ENCODE results near the gene UBR7.
"Not testable (repeated sequence)": the region's sequence is repeated elsewhere in the genome, so short reads cannot be mapped to it uniquely, and the experiment has no call there.

The UBR7 gene

GRCh38 chr14:93206793-93207467 lies at the start of gene UBR7, which contains the start of gene GON7:
Gene UBR7, plus strand, starts transcription at chr14:93207256. Its CDS starts 36 bp downstream, at chr14:93207292.
Gene GON7, minus strand, starts transcription at chr14:93207065. Its CDS starts 28 bp downstream, at chr14:93207037.
- DNase-seq = peak; percentile 92
- peak; percentile 95 for ATAC-seq

DNA sequence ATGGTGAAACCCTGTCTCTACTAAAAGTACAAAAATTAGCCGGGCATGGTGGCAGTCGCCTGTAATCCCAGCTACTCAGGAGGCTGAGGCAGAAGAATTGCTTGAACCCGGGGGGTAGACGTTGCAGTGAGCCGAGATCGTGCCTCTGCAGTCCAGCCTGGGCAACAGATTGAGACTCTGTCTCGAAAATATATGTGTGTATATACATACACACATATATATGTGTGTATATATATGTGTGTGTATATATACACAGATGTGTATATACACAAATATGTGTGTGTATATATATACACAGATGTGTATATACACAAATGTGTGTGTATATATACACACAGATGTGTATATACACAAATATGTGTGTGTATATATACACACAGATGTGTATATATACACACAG lies 48.7 kb upstream of the UBR7 start:
- not testable (repeated sequence) for ATAC-seq, DNase-seq

DNA sequence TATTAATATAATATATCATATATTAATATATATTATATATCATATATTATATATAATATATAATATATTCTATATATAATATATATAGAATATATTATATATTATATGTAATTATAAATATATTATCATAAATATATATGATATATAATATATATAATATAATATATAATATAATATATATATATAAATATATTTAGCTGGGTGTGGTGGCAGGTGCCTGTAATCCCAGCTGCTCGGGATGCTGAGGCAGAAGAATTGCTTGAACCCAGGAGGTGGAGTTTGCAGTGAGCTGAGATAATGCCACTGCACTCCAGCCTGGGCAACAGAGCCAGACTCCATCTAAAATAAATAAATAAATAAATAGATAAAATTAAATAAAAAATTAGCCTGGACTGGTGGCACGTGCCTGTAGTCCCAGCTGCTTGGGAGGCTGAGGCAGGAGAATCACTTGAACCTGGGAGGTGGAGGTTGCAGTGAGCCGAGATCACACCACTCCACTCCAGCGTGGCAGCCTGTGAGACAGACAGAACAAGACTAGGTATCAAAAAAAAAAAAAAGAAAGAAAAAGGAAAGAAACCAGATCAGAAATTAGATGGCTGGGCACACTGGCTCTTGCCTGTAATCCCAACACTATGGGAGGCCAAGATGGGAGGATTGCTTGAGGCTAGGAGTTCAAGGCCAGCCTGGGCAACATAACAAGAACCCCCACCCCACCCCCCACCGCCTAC lies 47.3 kb upstream of the UBR7 start:
- ATAC-seq, DNase-seq: not testable (repeated sequence)

GRCh38 chr14:93160353-93160801 lies 46.7 kb upstream of the UBR7 start:
- ATAC-seq (no peak), DNase-seq (no peak)

GRCh38 chr14:93161411-93161940 lies 45.6 kb upstream of the UBR7 start:
- DNase-seq = no peak
- ATAC-seq = no peak

DNA sequence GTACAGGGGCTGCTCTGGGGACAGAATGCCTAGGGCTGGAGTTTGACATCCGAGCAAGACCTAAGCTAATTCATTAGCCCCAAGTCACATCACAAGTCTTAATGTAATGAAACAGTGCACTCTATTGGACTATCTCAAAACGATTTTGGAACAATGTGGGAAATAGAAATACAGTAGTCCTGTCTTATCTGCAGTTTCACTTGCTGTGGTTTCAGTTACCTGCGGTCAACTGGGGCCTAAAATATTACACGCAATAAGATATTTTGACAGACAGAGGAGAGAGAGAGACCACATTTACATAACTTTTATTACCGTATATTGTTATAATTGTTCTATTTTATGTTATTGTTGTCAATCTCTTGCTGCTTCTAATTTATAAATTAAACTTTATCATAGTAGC lies 43.5 kb upstream of the UBR7 start:
- DNase-seq = no peak

DNA sequence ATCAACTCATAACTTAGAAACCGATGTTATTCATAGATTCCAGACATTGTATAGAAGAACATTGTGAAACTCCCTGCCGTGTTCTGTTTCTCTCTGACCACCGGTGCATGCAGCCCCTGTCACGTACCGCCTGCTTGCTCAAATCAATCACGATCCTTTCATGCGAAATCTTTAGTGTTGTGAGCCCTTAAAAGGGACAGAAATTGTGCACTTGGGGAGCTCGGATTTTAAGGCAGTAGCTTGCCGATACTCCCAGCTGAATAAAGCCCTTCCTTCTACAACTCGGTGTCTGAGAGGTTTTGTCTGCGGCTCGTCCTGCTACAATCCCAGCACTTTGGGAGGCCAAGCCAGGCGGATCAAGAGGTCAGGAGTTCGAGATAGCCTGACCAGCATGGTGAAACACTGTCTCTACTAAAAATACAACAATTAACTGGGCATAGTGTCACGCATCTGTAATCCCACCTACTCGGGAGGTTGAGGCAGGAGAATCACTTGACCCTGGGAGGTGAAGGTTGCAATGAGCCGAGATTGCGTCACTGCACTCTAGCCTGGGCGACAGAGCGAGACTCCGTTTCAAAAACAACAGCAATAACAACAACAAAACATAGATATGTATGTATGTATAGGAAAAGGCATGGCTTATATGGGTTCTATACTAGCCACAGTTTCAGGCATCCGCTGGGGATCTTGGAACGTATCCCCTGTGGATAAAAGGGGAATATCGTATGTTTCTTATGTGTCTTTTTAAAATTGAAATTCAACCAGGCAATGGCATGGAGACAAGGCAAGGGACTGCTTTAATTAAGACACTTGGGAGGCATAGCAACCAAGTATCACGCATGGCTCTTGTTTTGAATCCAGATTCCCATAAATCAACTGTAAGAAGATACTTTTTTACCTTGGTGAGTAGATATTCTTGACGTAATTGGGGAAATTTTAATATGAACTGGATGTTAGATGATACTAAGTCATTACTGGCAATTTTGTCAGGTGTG lies 41.5 kb upstream of the UBR7 start:
- not testable (repeated sequence) for DNase-seq, ATAC-seq

More for the DNA sequence above, 43.5 kb upstream of the UBR7 start:
- no peak for ATAC-seq

GRCh38 chr14:93168610-93169009 lies 38.4 kb upstream of the UBR7 start:
- not testable (repeated sequence) for DNase-seq, ATAC-seq

- DNase-seq, ATAC-seq: not testable (repeated sequence)
Measured at GRCh38 chr14:93169619-93170018, 37.4 kb upstream of the UBR7 start.

- not testable (repeated sequence) for ATAC-seq, DNase-seq
Measured at GRCh38 chr14:93170141-93170540, 36.9 kb upstream of the UBR7 start.

DNA sequence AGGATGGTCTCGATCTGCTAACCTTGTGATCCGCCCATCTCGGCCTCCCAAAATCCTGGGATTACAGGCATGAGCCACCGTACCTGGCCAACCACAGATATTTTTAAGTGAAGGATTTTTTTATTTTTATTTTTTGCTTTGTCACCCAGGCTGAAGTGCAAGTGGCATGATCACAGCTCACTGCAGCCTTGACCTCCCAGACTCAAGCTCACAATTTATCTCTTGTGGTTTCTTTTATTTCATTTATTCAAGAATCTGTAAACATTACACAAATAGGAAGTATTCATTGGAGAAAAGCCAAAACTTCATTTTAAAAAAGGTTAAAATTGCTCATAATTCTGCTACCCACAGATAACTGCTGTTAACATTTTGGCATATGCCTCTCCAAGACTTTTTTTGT lies 35.7 kb upstream of the UBR7 start:
- DNase-seq (no peak), ATAC-seq (no peak)

GRCh38 chr14:93173943-93174395 lies 33.1 kb upstream of the UBR7 start:
- ATAC-seq (peak; percentile 33), DNase-seq (no peak)

DNA sequence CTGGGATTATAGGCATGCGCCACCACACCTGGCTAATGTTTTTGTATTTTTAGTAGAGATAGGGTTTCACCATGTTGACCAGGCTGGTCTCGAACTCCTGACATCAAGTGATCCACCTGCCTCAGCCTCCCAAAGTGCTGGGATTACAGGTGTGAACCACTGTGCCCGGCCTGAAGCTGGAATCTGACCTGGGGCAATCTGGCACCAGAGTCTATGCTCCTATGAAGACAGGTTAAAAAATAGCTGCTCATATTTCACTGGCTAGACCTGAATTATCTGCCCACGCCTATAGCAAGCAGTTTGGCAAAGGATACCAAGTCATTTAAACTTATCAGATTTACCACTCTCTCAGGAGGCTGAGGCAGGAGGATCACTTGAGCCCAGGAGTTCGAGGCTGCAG lies 32.3 kb upstream of the UBR7 start:
- not testable (repeated sequence) for ATAC-seq

GRCh38 chr14:93175492-93175891 lies 31.6 kb upstream of the UBR7 start:
- no peak for DNase-seq
- no peak for ATAC-seq

More for the DNA sequence above, 32.3 kb upstream of the UBR7 start:
- DNase-seq = not testable (repeated sequence)

DNA sequence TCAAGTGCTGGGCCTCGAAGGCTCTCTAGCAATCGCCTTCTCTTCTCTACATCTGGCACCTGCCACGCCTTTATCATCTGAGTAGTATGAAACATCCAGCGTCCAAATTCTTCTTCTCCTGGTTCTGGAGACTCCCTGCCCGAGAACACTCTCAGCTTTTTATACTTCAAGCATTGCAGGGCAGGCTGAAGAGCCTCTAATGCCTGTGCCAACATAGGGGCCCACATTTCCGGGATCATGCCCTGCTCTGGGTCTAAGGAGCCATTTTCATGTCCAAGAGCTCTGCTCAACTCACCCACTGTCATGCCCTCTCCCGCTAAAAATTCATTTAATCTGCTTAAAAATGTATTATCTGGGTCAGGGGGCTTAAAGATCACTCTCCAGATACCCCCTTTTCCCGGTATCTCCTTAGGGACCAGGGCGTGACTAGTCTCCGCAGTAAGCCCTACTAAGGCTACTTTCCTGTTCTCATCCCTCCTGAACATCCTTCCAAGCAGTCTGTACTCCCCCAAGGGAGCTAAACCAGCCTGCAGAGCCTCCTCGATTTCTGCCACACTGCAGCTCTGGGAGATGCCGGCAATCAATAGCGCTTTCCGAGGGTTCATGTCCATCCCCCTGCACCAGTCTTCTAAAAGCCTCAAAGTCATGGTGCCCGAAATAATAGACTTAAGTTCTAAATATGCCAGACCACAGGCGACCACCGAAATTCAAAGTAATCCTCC lies 23.3 kb upstream of the UBR7 start:
- DNase-seq (no peak), ATAC-seq (no peak)

DNA sequence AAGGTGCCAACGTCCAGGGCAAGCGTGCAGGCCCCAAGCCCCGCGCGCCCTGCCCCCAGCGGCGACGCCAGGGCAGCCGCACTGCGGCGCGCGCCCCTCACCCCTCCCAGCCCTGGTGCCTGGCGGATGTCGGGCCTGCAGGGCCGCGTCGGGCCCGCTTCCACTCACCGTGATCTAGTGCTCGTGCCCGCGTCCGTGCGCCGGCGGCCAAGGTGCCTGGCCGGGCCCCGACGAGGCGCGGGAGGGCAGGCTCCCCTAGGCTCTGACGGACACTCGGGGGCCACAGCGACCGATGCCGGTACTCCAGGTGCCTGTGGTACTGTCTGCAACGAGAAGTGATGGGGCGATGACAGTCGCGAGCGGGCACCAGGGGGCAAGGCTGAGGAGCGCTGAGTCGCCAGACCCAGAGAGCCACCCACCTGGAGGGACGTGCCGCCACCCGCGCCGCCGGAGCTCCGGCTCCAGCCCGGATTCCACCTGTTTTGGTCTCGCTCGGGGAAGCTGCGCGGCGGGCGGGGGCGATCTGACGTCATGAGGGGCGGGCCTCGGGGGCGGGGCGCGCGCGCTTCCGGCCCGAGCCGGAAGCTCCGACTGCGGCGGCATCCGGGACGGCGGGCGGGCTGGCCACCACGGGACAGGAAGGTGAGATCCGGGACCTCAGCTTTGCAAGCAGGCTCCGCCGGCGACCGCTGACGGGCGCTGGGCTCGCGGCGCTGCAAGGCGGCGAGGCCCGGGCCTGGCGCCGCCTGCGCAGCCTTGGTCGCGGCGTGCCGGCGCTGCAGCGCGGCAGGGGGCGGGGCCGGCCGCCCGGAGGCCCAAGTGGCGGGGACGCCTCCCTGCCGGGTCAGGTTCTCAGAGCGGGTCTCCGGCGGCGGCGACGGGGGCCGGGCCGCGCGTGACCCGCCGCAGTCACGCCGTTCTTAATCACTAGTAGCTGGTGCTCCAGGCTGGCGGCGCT lies 22.4 kb upstream of the UBR7 start, which contains the start of the genes LYSET and MOAP1:
Gene LYSET, plus strand, starts transcription at position 927 of the 958 bp plus-strand sequence. CDS start 89 bp downstream, outside the sequence.
Gene MOAP1, minus strand, starts transcription at position 507 of the 958 bp plus-strand sequence. CDS start 655 bp downstream, outside the sequence.
- DNase-seq = peak; percentile 91
- ATAC-seq = peak; percentile 87

DNA sequence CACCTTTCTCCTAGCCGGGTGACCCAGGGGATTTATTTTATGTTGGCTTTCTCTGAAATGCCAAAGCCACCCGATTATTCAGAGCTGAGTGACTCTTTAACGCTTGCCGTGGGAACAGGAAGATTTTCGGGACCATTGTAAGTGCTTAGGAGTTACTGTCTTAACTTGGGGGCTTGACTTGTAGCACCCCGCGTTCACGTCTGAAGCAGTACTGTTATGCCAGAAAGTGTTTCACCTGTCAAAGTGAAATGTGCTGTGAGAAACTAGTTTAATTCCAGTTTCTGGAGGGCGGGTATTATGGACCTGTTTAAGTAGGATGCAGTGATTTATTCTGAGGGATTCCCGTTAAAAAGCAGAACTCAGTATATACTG lies 21.7 kb upstream of the UBR7 start:
- DNase-seq (no peak), ATAC-seq (no peak)

DNA sequence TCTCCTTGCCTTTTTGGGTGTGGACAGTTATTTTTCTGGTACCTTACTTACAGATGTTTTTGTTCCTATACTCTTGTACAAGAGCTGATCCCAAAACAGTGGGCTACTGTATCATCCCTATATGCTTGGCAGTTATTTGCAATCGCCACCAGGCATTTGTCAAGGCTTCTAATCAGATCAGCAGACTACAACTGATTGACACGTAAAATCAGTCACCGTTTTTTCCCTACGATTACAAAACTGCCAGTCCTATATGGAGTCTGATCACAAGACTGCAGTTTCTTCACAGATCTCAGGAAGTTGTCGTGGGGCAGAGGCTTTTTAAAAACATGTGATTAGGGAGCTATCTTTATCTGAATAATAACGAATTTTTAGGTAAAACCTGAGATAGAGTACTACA lies 20.6 kb upstream of the UBR7 start:
- DNase-seq (no peak), ATAC-seq (no peak)

GRCh38 chr14:93186956-93187355 lies 20.1 kb upstream of the UBR7 start:
- no peak for DNase-seq

More at GRCh38 chr14:93186956-93187355, 20.1 kb upstream of the UBR7 start:
- ATAC-seq = no peak
